Measurements from ENCODE around the gene SMURF1.

DNA sequence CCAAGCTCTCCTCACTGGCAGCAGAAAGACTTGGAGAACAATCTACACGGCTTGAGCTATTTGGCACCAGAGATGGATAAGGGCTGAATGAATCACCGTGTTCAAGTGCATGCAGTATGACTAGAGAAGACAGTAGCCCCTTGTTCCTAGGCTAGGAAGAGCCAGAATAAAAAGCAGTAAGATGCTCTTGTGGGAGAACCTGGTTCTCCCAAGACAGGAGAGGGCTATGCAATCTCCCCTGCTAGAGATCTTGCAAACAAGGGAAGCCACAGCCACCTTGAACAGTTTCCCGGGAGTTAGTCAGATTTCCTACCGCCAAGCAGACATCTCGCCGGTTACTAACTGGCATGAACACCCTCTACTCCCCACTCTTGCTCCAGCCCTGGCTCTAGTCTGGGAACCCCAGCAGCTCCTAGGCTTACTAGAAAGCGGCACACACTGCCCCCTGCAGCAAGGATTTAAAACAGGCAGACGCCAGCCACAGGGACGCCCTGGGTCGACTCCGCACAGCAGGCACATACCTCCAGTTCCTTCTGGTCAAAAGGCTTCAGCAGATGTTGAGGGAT is 107.3 kb downstream of the SMURF1 start:
- TF ChIP-seq, protein P1, sequence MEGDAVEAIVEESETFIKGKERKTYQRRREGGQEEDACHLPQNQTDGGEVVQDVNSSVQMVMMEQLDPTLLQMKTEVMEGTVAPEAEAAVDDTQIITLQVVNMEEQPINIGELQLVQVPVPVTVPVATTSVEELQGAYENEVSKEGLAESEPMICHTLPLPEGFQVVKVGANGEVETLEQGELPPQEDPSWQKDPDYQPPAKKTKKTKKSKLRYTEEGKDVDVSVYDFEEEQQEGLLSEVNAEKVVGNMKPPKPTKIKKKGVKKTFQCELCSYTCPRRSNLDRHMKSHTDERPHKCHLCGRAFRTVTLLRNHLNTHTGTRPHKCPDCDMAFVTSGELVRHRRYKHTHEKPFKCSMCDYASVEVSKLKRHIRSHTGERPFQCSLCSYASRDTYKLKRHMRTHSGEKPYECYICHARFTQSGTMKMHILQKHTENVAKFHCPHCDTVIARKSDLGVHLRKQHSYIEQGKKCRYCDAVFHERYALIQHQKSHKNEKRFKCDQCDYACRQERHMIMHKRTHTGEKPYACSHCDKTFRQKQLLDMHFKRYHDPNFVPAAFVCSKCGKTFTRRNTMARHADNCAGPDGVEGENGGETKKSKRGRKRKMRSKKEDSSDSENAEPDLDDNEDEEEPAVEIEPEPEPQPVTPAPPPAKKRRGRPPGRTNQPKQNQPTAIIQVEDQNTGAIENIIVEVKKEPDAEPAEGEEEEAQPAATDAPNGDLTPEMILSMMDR (conservative IDR thresholded peaks at IDR 0.05 in 1 of 2, IDR thresholded peaks at IDR 0.05 in 1 of 2; ENCODE audit: low read depth in 1 of 2, low read length in 2 of 2): peak; percentile 25 to 36
- no peak for TF ChIP-seq EZH2 (IDR thresholded peaks at IDR 0.05; ENCODE audit: low read length, missing control alignments)
